ENCODE measurements around the gene ZNF619.

ZNF619 gene

GRCh38 chr3:40468018-40468417, 8.9 kb upstream of the ZNF619 start:
- no peak for DNase-seq

GRCh38 chr3:40470701-40471100, 6.2 kb upstream of the ZNF619 start:
- no peak for DNase-seq

DNA sequence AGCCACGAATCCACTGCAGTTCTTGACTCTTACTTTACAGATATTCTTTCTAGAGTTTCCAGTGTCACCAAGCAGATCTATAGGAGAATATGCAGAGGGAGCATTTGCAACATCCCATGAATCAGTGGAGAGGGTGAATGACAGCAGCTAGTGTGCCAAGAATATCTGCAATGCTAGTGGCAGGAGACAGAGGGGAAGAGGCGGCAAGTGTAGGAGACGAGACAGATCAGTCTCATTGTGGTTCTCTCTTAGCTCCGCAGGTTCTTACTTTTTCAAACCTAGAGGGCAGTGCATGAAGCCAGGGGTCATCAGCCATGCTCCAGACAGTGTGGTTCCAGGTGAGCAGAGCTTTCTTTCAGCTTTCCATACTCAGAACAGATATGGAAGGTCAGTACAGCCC, 744 bp downstream of the ZNF619 start:
- DNase-seq: no peak

GRCh38 chr3:40487172-40487571, 10.2 kb downstream of the ZNF619 start:
- no peak for DNase-seq

DNA sequence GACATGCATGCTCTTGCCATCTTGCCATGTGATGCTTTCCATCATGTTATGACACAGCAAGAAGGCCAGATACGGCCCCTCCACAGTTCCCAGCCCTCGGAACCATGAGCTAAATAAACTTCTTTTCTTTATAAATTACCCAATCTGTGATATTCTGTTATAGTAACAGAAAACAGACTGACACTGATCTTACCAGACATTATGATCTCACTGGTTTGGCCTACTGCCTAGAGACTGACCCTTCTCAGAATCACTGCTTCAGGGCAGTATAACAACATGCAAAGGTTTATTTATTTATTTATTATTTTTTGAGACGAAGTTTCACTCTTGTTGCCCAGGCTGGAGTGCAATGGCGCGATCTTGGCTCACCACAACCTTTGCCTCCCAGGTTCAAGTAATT, 14.0 kb downstream of the ZNF619 start:
- no peak for DNase-seq

DNA sequence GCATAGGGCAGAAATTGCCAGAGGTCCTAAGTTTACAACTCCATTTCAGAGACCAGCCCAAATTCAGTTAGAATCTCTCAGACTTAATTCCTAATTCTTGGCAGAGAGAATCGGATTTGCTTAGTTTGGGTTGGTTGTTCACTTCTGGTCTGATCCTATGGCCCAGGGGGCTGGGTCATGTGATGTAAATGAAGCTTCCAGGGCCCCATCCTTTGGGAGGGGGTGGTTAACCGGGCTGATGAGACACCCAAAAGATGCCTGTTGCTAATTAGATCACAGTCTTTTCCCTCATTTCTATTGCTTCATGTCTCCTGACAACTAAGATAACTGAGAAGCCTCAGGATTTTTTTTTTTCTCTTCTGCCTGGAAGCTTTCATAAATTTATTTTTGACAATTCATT, 17.8 kb downstream of the ZNF619 start:
- DNase-seq: no peak

GRCh38 chr3:40497288-40497687, 20.4 kb downstream of the ZNF619 start:
- no peak for DNase-seq

GRCh38 chr3:40499952-40500351, 23.0 kb downstream of the ZNF619 start:
- no peak for DNase-seq

DNA sequence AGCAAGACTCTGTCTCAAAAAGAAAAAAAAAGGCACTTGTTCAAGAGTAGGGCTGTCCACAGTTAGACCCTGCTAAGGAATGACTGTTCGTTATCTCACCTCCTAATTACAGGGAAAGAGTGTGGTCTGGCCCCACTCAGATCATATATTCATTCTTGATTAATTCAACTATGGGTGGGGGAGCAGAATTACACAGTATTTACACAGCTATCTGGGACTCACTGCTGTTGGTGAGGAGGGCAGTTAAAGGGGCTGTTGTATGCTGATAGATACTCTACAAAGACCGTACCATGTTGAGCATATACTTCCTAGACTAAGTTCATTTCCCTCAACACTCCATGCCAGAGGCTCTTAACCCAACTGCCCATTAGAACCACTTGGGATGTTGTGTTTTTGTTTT, 25.1 kb downstream of the ZNF619 start:
- no peak for DNase-seq

GRCh38 chr3:40504636-40505430, 27.9 kb downstream of the ZNF619 start:
- no peak for DNase-seq

- peak; percentile 97 for DNase-seq
Measured at GRCh38 chr3:40505599-40506462, 28.9 kb downstream of the ZNF619 start, which contains the start of gene ZNF620. ZNF620 (plus strand) TSS chr3:40506039; CDS start chr3:40506353, 314 bp downstream.

DNA sequence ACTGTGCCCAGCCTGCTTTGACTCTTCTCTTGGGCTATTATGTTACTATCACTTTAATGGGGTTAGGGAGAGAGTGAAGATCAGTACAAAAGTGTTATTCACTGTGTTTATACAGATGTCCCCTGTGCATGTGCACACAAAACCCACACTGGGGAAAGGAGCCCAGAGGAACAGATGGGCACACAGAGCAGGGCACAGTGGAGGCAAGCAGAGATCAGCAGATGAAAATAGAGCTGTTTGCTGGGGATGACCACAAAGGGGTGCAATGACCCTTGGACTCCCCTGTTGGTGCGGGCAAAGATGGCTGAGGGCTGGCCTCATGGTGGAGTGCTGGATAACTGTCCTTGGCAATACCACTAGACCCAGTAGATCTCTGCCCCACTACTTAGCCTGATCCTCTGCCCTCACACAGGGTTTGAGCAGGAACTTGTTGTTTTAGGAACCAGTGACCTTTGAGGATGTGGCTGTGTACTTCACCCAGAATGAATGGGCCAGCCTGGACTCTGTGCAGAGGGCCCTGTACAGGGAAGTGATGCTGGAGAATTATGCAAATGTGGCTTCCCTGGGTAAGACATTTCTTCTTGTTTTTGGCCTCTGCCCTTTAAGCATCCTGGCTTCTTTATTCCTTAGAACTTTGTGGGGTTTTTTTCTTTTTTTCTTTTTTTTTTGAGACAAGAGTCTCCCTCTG, 34.3 kb downstream of the ZNF619 start:
- no peak for DNase-seq

- DNase-seq: no peak
Measured at GRCh38 chr3:40516201-40516600, 39.3 kb downstream of the ZNF619 start.

GRCh38 chr3:40518067-40518466, 41.1 kb downstream of the ZNF619 start:
- DNase-seq: no peak

GRCh38 chr3:40518848-40519247, 41.9 kb downstream of the ZNF619 start:
- DNase-seq: no peak

GRCh38 chr3:40521254-40521653, 44.3 kb downstream of the ZNF619 start:
- DNase-seq: no peak

DNA sequence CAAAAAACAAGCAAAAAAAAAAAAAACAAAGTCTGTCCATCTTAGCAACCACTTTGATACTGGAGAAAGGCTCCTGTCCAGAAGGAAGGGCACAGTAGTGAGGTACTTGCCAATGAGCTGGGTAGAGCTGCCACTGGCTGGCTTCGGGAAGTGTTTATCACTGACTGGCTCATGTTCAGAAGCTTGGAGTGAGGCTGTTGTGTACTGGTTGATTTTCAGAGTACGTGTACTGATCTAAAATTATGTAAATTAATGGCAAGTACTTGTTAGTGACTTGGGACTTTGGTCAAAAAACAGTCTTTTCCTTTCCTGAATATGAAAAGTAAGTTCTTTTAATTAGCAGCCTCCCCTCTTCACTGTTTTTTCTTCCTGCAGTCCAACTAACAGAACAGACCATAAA, 46.9 kb downstream of the ZNF619 start:
- no peak for DNase-seq

GRCh38 chr3:40524222-40524567, 47.3 kb downstream of the ZNF619 start:
- DNase-seq: no peak

- peak; percentile 96 for DNase-seq
Measured at GRCh38 chr3:40524568-40525285, 47.8 kb downstream of the ZNF619 start, which contains the start of gene ZNF621. ZNF621 (plus strand) TSS chr3:40524960; CDS start chr3:40525841, 881 bp downstream.

- no peak for DNase-seq
Measured at GRCh38 chr3:40528426-40528825, 51.5 kb downstream of the ZNF619 start.

- no peak for DNase-seq
Measured at GRCh38 chr3:40532252-40532651, 55.3 kb downstream of the ZNF619 start.

DNA sequence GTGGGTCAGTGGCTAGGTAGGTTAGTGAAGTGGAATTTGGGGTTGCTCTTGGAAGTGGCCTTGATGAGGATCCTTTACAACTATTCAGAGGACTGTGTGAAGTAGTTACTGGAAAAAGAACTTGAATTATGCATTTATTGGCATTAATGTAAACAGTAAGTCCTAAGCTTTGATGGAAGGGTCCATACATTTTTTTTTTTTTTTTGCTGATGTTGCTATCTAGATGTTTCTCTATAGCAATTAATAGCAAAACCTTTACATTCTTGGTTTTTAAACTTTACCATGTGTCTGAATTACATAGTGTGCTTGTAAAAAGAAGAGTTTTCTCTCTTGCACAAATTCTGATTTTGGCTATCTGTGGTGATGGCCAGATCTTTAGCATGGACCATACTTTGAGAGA, 57.4 kb downstream of the ZNF619 start:
- no peak for DNase-seq

All from islet precursor cell (in vitro differentiated cells).